IPS-11a (cell line): Measurements from ENCODE around the gene ADNP2.
"Not testable (repeated sequence)": the region's sequence is repeated elsewhere in the genome, so short reads cannot be mapped to it uniquely, and the experiment has no call there.

Source experiments
- H3K4me3 ChIP-seq: one replicate; pipeline ENCODE4 v1.5.1; 2013; ENCODE audit warnings: low read depth, low read length, control low read depth

Gene ADNP2

GRCh38 chr18:80145196-80145804 lies 36.2 kb downstream of the ADNP2 start:
- H3K4me3 ChIP-seq: no peak overlapping the region

- H3K4me3 ChIP-seq: no peak overlapping the region
Measured at GRCh38 chr18:80147037-80147417, 38.0 kb downstream of the ADNP2 start.

DNA sequence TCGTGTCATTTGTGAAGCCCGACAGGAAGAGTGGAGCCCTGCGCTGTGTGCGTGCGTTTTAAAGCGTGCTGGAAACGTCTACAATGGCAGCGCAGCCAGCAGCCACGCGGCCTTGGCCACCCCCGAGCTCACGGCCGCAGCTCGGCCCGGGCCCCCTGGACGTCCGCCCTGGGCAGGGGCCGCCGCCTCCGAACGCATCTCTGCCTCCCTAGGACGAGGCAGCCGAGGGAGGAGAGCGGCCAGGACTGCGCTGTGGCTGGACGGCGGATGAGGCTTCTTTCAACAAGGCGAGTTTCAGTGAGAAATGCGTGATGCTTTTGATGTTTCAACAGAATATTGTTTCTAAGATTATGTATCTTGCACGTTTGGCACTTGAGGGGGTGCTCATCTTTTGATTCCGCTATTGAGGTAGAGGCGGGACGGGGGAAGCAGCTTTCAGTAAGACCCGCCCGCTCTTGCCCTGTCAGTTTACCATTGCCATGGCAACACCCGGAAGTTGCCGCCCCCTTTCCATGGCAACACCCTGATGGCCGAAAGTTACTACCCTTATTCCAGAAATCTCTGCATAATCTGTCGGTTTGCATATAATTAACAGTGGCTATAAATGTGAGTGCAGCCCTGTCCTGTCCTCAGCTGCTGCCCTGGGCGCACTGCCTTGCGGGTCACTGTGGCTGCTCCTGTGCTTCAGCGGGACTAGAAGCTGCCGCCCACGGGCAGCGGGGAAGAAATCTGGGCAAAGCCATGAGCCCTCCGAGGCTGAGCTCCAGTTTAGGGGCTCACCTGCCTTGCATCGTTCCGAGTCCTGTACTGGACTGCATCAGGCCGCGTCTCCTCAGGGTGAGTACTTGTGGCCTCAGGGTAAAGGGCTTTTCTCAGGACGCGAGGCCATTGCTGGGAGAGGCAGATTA lies 38.6 kb downstream of the ADNP2 start:
- H3K4me3 ChIP-seq: peak overlapping the region; percentile 22

DNA sequence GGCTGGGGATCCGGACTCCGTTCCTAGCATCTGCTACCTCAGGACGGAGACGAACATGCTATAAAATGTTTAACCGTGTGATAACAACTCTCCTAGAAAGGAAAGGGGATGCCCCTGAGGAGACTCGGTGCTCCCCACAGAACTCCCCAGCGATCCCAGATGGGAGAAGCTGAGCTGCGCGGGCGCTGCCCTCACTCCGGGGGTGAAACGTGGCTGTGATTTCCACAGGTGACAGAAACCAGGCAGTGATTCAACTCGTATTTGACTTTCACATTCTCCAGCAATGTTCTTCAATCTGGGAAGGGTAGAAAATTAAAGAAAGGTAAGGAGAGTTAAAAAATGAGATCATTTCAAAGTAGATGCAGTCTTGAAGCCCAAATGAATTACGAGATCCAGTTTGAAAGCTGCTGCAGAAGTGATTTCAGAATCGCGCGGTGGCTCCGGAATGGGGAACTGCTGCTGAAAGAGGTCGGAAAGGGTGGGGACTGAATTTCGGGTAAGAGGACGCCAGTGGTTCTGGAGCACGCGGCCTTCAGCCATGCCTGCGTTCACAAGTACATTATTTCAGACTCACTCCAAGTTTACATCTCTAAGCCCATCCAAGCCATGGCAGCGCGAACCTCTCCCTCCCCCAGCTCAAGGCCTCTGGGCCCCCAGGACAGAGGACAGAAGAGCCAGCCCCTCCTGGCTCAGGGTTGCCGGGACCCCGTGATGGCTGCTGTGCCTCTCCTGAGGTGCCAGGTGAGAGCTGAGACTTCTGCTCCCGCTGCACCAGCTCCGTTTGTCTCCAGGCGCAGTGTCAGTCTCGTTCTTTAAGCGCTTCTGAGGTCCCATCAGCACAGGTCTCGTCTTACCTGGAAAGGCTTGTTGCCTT lies 39.5 kb downstream of the ADNP2 start:
- peak overlapping the region; percentile 22 for H3K4me3 ChIP-seq

DNA sequence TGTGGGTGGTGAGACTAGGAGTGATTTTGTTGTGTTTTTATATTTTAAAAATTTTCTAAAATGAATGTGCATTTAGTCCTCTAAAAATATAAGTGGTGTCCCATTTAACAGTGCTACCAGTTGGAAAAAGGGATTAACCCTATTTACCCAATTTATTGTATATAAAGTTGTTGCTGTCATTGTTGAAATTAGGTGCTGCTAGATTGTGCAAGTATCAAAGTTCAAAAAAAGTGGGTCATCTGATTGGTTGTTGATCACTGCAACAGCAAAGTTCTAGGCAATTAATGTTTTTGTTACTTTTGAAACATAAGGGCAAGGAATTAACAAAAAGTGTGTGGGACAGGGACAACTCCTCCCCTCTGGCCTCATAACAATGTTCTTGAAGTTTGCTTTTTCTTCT lies 40.6 kb downstream of the ADNP2 start:
- no peak overlapping the region for H3K4me3 ChIP-seq

DNA sequence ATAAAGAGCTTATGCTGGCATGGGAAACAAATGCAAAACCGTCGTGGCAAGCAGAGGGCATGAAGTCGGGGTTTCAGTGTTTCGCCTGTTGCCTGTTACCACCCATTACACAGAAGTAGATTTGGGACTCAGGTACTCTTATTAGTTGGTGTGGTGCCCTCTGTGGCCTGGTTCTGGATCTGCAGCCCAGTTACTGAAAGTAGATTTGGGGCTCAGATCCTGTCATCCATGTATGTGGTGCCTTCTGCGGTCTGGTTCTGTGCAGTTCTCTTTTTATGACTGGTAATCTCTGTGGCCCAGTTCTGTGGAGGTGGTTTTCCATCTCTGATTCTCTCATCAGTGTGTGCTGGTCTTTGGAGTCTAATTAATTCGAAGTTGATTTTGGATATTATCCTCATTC lies 45.2 kb downstream of the ADNP2 start:
- no peak overlapping the region for H3K4me3 ChIP-seq

DNA sequence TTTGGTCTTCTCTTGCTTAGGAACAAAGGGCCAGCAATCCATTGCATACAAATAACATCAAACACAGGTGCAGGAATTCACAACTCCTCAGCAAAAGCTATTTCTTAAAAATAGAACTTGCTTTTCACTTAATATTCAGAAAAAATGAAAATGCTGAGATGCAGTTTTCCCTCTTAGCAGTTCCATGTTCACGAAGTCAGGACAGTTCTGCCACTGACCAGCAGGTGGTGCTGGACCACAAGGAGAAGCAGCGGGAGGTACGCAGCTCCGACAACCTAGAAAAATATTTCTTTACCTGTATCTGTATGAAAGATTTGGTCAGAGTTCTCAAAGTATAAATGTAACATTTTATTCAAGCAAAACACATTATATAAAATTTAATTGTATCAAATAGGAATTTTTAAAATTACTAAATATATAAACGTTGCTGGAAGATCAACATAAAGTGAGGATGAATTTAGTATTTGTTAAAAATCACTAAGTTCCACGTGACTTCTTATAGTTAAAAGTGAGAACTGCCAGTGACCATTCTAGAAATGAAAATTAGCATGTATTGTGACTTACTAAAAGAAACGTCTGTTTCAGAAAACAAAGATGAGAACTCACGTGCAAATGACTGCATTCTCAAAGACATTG lies 48.8 kb downstream of the ADNP2 start:
- no peak overlapping the region for H3K4me3 ChIP-seq

- H3K4me3 ChIP-seq: no peak overlapping the region
Measured at GRCh38 chr18:80158365-80158764, 49.3 kb downstream of the ADNP2 start.

GRCh38 chr18:80159713-80160636 lies 50.9 kb downstream of the ADNP2 start:
- no peak overlapping the region for H3K4me3 ChIP-seq

DNA sequence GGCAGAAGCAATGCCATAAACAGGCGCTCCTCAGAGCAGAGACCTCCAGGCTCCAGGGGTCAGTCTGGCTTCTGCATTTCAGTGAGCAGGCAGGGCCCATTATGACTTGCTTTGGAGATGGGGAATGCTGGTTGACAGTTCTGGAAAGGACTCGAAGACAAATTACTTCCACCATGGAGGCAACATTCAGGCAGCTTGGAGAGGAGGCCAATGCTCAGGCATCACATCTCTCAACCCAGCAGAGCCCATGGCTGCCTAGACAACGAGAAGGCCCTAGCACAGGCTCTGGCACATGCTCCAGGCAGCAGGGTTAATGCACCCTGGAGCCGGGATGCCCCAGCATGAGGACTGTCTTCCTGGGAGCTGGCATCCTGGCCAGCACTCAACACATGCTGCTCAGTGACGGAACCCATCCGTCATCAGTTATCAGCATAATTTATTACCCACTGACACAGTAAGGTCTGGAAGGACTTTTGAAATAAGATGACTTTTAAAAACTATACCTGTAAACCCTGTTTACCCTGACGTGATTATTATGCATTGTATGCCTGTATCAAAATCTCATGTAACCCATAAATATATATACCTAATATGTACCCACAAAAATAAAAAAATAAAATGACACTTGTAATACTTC lies 52.8 kb downstream of the ADNP2 start:
- no peak overlapping the region for H3K4me3 ChIP-seq

DNA sequence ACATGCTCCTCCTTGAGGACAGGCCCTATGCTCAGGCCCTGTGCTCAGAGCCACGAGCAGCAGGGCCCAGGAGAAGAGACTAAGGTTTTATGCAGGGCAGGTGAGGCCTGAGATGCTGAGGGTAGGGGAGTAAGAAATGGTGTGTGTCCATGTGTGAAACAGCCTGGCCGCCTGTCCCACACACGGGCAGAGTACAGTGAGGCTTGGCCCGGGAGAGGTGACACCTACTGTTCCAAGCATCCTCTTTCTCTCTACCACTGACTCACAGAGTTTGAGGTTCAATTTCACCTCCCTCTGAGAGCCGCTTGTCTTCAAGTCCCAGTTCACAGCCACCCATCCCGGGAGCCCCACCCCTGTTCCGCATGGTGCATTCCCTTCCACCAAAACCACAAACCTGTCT lies 54.1 kb downstream of the ADNP2 start:
- H3K4me3 ChIP-seq: no peak overlapping the region

DNA sequence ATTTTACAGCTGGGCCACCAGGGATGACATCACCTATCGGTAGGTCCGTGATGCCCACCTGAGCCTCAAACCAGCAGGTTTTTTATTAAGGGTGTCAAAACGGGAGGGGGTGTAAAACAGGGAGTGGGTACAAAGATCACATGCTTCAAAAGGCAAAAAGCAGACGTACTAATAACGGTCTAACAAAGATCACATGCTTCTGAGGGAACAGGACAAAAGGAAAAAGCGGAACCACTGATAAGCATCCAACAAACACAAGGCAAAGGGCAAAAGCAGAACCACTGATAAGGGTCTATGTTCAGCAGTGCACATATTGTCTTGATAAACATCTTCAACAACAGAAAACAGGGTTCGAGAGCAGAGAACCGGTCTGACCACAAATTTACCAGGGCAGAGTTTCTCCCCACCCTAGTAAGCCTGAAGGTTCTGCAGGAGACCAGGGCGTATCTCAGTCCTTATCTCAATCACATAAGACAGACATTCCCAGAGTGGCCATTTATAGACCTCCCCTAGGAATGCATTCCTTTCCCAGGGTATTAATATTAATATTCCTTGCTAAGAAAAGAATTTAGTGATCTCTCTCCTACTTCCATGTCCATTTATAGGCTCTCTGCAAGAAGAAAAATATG lies 55.8 kb downstream of the ADNP2 start:
- not testable (repeated sequence) for H3K4me3 ChIP-seq

DNA sequence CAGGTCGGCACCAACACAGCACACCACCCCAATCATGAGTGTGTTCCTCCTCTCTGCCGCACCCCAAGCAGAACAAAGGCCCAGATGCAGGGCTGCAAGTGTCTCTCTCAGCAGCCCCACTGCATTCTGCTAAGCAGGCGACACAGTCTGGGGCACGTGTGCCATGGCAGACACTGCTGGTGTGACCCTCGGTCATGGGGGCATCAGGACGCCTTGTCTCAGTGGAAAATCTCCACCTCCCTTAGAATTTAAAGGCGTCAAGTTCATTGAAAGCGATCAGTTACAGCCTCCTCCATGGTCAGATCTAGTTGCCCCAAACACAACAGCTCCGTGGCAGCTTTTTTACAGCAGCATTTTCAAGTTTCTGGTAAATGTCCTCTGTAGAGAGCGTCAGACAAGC lies 57.2 kb downstream of the ADNP2 start:
- no peak overlapping the region for H3K4me3 ChIP-seq

DNA sequence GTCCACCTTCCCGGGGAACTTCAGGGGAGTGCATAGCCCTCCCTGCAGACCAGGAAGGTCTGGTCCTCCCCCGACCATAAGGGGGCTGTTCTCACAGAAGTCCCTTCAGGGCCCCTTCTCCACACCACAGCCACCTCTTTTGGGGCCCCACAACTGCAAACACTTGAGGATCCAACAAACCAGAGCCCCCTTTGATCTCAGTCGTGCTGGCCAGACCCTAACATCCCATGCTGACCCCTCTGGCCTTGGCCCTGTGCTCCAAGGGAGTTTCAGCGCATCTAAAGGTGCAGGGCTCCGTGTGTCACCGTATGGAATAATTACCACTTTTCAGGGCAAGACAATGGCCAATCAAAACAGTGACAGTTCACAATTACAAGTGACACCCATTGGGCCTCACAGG lies 57.7 kb downstream of the ADNP2 start:
- no peak overlapping the region for H3K4me3 ChIP-seq

DNA sequence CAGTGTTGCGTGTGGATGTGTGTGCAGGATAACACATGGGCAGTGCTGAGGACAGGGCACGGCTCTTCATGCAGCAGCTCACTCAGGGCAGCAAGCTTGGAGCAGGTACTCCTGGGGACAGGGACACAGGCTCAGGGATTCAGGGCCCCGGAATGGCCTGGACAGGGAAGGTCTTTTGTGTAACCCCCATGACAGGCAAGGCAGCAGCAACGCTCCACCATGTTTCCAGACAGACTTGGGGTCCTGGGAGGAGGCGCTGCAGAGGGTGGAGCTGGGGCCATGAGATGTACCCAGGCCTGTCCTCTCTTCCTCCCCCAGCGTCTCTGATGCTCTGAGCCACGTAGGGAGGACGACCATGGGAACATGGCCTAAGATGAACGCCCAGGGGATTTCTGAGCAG lies 58.3 kb downstream of the ADNP2 start:
- H3K4me3 ChIP-seq: no peak overlapping the region

DNA sequence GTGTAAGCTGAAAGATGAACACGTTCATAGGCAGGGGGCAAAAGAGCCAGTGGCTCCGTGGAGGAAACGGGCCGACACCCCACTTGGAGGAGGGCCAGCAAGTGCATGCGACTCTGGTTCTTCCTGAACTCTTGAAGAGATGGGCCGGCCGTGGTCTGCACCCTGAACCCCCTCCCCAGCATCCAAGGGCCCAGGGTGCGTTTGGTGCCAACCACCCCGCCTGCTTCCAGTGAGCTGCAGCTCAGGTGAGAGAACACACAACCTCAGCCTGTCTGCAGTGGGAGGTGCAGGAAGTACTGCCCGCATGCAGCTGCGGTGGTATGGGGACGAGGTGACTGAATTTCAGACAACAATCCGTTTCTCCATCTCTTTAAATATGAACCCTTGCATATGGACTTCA lies 58.9 kb downstream of the ADNP2 start:
- H3K4me3 ChIP-seq: no peak overlapping the region

DNA sequence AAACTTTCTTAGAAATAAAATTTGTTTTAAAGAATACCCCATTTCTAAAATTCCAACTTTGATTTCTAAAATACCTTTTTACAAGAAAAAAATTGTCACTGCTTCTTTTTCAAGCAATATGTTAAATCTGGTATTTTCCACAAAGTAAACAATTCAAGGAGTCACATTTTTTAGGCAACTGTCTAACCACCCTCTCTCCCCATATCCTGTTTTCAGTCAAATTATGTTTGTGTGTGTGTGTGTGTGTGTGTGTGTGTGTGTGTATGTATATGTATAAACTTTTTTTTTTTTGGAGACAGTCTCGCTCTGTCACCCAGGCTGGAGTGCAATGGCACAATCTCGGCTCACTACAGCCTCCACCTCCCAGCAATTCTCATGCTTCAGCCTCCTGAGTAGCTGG lies 59.3 kb downstream of the ADNP2 start:
- no peak overlapping the region for H3K4me3 ChIP-seq

- no peak overlapping the region for H3K4me3 ChIP-seq
Measured at GRCh38 chr18:80168982-80169381, 59.9 kb downstream of the ADNP2 start.

- H3K4me3 ChIP-seq: no peak overlapping the region
Measured at GRCh38 chr18:80169607-80170006, 60.5 kb downstream of the ADNP2 start.
